Tibial nerve (tissue), 4 donors: Measurements from ENCODE around the gene SLC39A11. TPM values are rescaled to one million over a fixed set of nuclear protein-coding genes. Genes with fewer than 3 reads are reported as not detected.

Experiments
- DNase-seq, 2 donors: peaks; one replicate each; pipeline ENCODE4 v3.0.0-alpha.2; 2019; ENCODE audit warnings: low spot score in 2 of 2
- H3K27ac ChIP-seq, 4 donors: fragments of 200-600 bp; sonication (generic) in 3 of 4; one replicate each; pipeline ENCODE4 v1.5.1; 2017 to 2019; ENCODE audit warnings: mild to moderate bottlenecking in 1 of 4
- H3K27me3 ChIP-seq, 2 donors: fragments of 200-600 bp; sonication (generic) in 1 of 2; one replicate each; pipeline versions ENCODE4 v1.5.1 to v1.6.0; 2017 to 2019
- H3K36me3 ChIP-seq, 3 donors: fragments of 200-600 bp; sonication (generic); one replicate each; pipeline ENCODE4 v1.5.1; 2018 to 2019
- H3K4me1 ChIP-seq, 4 donors: fragments of 200-600 bp; sonication (generic) in 3 of 4; one replicate each; pipeline ENCODE4 v1.5.1; 2017 to 2019
- H3K4me3 ChIP-seq, 4 donors: fragments of 200-600 bp; sonication (generic) in 3 of 4; one replicate each; pipeline ENCODE4 v1.5.1; 2017 to 2019; ENCODE audit warnings: mild to moderate bottlenecking in 1 of 4, moderate library complexity in 1 of 4
- H3K9me3 ChIP-seq, 4 donors: fragments of 200-600 bp; sonication (generic) in 3 of 4; one replicate each; pipeline ENCODE4 v1.5.1; 2017 to 2019
- EP300 ChIP-seq, 2 donors: sonication (generic); formaldehyde crosslinking; IDR thresholded peaks; one replicate each; pipeline ENCODE4 v1.6.1; 2017; ENCODE audit warnings: antibody characterized with exemption in 2 of 2, mild to moderate bottlenecking in 1 of 2
- POLR2A ChIP-seq, 2 donors: fragments of 450-650 bp; IDR thresholded peaks; one replicate each; pipeline ENCODE4 v1.6.1; 2017; ENCODE audit warnings: antibody characterized with exemption in 2 of 2, mild to moderate bottlenecking in 2 of 2, moderate library complexity in 2 of 2
- WGBS, 2 donors: methylation state at CpG; one replicate each; pipeline ENCODE4 v1.1.5; 2018; 5-methylcytosine and 5-hydroxymethylcytosine counted together
- total RNA-seq, 4 donors: library from RNA; depleted of rRNA; stranded (reverse); fragments of >200 nt; gene quantifications; one replicate each; pipeline ENCODE4 v1.1.0, GENCODE V29; 2016
- TF ChIP-seq, protein P1 (sequence below), 5 experiments: fragments of 200-600 bp in 3 of 5; fragments of 450-650 bp in 2 of 5; sonication (generic) in 3 of 5; IDR thresholded peaks; one replicate each; pipeline ENCODE4 v1.5.1; 2016 to 2019; ENCODE audit warnings: antibody characterized with exemption in 5 of 5, mild to moderate bottlenecking in 3 of 5, moderate library complexity in 2 of 5

The SLC39A11 gene
- total RNA-seq, 4 donors from 2014 or later, result 19.9 to 48.4 (median 37.5) TPM

DNA sequence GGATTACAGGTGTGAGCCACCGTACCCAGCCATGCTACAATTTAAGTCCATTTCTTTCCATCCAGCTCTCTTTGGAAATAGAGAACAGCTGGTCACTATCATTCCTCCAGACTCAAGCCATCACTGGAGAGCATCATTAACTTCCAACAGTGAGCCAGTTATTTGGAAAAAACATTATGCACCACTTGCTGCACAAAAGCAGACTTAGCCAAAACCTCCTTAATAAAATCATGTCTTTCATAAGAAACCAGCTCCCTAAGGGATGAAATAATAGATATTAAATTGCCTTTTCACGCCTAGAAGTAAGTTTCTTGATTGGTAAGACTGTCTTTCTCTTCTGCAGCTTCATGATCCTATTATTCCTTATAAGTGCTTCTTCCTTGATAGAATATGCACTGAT is 17.9 kb downstream of the SLC39A11 start:
- DNase-seq, result no peak
- peaks cover 0 to 26% (median 0%) of the 10 kb centered on the region in 3 donors for H3K36me3 ChIP-seq
- H3K4me1 ChIP-seq, result no peaks in the 10 kb centered on the region
- no peak overlapping the region for H3K27ac ChIP-seq
- WGBS, 2 donors, result 79 to 88% methylated on average over 2 of the region's 2 CpGs
- no peaks in the 10 kb centered on the region for H3K27me3 ChIP-seq
- no peak overlapping the region for H3K4me3 ChIP-seq
- TF ChIP-seq POLR2A (IDR thresholded peaks at IDR 0.05) (no peak), EP300 (IDR thresholded peaks at IDR 0.05) (no peak)
- TF ChIP-seq, protein P1, sequence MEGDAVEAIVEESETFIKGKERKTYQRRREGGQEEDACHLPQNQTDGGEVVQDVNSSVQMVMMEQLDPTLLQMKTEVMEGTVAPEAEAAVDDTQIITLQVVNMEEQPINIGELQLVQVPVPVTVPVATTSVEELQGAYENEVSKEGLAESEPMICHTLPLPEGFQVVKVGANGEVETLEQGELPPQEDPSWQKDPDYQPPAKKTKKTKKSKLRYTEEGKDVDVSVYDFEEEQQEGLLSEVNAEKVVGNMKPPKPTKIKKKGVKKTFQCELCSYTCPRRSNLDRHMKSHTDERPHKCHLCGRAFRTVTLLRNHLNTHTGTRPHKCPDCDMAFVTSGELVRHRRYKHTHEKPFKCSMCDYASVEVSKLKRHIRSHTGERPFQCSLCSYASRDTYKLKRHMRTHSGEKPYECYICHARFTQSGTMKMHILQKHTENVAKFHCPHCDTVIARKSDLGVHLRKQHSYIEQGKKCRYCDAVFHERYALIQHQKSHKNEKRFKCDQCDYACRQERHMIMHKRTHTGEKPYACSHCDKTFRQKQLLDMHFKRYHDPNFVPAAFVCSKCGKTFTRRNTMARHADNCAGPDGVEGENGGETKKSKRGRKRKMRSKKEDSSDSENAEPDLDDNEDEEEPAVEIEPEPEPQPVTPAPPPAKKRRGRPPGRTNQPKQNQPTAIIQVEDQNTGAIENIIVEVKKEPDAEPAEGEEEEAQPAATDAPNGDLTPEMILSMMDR (IDR thresholded peaks at IDR 0.05), result no peak
- no peaks in the 10 kb centered on the region for H3K9me3 ChIP-seq

DNA sequence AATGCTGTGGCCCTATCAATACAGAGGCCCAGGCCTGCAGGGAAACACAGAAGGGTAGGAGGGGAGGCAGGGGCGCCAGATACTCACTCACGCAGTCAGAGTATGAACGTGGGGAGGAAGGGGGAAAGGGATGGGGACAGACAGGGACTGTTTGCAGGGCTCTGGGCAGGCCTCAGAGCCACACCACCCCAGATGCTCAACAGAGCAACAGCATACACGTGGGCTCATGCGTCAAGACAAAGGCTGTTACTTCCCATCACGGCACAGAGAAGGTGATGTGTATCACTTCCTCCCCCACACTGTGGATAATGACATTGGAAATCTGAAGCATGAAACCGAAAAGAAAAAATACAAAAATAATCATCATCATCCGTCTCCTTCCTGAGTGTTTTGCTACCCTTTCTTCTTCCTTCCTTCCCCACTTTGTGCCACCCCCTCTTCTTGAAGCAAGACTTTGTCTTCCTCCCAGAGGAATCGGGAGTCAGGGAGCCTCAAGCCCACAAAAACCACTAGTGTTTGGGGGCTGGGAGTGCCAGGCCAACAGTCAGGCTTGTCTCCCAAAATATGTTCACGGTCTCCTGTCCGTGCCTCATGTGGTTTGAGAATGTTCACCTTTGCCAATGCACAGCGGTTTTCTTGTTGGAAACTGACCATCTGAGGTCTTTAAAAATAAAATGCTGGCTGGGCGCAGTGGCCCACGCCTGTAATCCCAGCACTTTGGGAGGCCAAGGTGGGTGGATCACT is 20.1 kb downstream of the SLC39A11 start:
- TF ChIP-seq POLR2A (IDR thresholded peaks at IDR 0.05) (no peak), EP300 (IDR thresholded peaks at IDR 0.05) (no peak)
- TF ChIP-seq, protein P1 (IDR thresholded peaks at IDR 0.05), result no peak
- peaks cover 0 to 21% (median 0%) of the 10 kb centered on the region in 3 donors for H3K36me3 ChIP-seq
- H3K4me1 ChIP-seq, result peaks cover 0 to 5% (median 0%) of the 10 kb centered on the region in 4 donors
- H3K4me3 ChIP-seq, result no peak overlapping the region
- no peaks in the 10 kb centered on the region for H3K27me3 ChIP-seq
- no peak overlapping the region for H3K27ac ChIP-seq
- 76 to 79% methylated on average over 14 of the region's 14 CpGs for WGBS, 2 donors
- no peak for DNase-seq
- no peaks in the 10 kb centered on the region for H3K9me3 ChIP-seq

DNA sequence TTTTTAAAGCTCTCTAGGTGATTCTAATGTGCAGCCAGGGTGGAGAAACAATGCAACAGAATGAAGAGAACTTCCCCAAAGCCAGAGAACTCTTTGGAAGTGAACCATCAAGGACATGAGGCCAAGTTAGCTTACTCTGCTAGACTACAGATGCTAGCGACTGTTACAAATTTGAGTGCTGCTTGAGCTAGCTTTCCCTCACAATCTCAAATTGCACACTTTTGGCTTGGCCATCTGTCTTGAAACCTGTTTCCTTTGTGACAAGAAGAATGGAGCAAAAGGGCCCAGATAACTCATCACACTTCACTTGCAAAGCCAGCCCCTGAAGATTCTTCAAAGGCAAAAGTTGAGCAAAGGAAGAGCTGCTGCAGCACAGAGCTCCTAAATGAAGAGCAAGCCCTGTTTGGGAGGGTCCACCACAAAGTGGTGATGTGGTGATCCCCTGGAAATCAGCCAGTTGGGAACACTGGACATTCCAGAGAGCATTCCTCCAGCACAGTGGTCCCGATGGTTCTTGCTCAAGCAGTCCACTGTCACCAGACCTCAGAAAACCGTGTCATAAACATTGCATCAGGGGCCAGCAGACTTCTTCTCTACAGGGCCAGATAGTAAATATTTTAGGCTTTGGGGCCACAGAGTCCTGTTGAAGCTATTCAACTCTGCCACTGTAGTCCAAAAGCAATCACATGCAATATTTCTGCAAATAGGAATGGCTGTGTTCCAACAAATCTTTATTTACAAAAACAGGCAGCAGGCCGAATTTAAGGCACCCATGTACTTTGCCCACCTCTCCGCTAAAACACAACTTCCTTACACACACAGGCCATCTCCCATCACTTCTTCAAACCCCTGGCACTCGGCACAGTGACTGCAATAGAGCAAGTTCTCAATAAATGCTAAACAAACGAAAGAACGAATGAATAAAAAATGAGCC is 21.2 kb downstream of the SLC39A11 start:
- Histone ChIP-seq H3K27ac (no peak overlapping the region), H3K36me3 (peaks cover 0 to 21% (median 0%) of the 10 kb centered on the region in 3 donors), H3K9me3 (no peaks in the 10 kb centered on the region), H3K4me3 (no peak overlapping the region), H3K27me3 (no peaks in the 10 kb centered on the region), H3K4me1 (peaks cover 0 to 5% (median 0%) of the 10 kb centered on the region in 4 donors)
- TF ChIP-seq, protein P1 (IDR thresholded peaks at IDR 0.05), result no peak
- TF ChIP-seq EP300 (IDR thresholded peaks at IDR 0.05), result no peak
- no peak for TF ChIP-seq POLR2A (IDR thresholded peaks at IDR 0.05)
- 74 to 77% methylated on average over 8 of the region's 8 CpGs for WGBS, 2 donors
- DNase-seq, result no peak

DNA sequence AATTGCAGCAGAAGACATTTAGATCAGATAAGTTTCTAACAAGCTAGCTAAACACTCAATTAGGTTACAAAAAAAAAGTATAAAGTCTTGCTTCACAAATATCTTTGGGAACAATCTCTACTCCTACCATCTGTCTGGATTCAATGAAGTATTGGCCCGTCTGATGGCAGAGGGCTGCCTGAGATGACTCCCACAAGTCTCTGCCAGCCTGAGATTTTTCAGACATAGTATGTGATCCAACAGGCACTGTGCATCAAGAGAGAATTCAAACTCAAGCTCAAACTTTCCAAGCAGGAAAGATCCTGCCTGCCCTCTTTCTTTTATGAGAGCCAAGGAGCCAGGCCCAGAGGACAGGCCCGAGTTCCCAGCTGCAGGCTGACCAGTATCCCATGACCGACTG is 22.6 kb downstream of the SLC39A11 start:
- Histone ChIP-seq H3K27ac (no peak overlapping the region), H3K4me3 (no peak overlapping the region), H3K9me3 (no peaks in the 10 kb centered on the region), H3K4me1 (peaks cover 0 to 7% (median 0%) of the 10 kb centered on the region in 4 donors), H3K36me3 (peaks cover 0 to 21% (median 0%) of the 10 kb centered on the region in 3 donors), H3K27me3 (no peaks in the 10 kb centered on the region)
- no peak for DNase-seq
- 86 to 95% methylated on average over 3 of the region's 3 CpGs for WGBS, 2 donors
- TF ChIP-seq POLR2A (IDR thresholded peaks at IDR 0.05) (no peak), EP300 (IDR thresholded peaks at IDR 0.05) (no peak)

DNA sequence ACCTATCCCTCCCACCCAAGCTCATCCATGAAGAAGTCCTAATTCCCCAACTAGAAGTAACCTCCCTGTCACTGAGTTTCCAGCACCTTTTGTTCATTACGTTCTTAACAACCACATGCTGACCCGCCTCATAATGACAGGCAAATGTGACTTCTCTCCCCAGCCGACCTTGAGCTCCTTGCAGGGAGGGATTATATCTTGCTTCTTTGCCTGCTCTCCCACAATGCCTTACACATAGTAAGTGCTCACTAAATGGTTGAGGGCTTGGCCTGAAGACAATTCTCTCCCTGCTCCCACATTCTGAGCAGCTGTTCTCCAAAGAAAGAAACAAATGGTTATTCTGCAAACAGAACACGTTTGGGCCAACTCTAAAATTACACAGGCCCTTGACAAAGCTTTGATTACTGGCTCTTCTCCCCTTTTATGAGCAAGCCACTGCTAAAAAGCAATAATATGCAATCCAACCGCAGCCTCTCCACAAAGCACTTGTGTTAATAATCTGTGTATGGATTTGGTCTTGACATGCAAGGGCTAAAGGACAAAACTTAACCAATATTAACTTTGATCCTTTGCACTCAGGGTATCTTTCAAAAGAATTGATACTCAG is 23.2 kb downstream of the SLC39A11 start:
- WGBS, 2 donors, result 74 to 78% methylated on average over 5 of the region's 5 CpGs
- H3K4me1 ChIP-seq, result peaks cover 0 to 13% (median 3%) of the 10 kb centered on the region in 4 donors
- no peak for DNase-seq
- peaks cover 0 to 21% (median 0%) of the 10 kb centered on the region in 3 donors for H3K36me3 ChIP-seq
- H3K27me3 ChIP-seq, result no peaks in the 10 kb centered on the region
- H3K9me3 ChIP-seq, result no peaks in the 10 kb centered on the region
- no peak overlapping the region for H3K4me3 ChIP-seq
- H3K27ac ChIP-seq, result no peak overlapping the region
- TF ChIP-seq POLR2A (IDR thresholded peaks at IDR 0.05) (no peak), EP300 (IDR thresholded peaks at IDR 0.05) (no peak)
- TF ChIP-seq, protein P1 (IDR thresholded peaks at IDR 0.05), result no peak
